Lower leg skin (tissue), 3 donors: ENCODE results near the gene TSSK6.
"Not testable (repeated sequence)": the region's sequence is repeated elsewhere in the genome, so short reads cannot be mapped to it uniquely, and the experiment has no call there.

Source experiments
- CTCF ChIP-seq, 3 donors: fragments of 450-650 bp; IDR thresholded peaks; one replicate each; pipeline ENCODE4 v1.5.1; 2016; ENCODE audit warnings: antibody characterized with exemption in 3 of 3, mild to moderate bottlenecking in 3 of 3, moderate library complexity in 2 of 3
- POLR2A ChIP-seq, 2 donors: fragments of 450-650 bp; IDR thresholded peaks; one replicate each; pipeline ENCODE4 v1.6.1; 2016 to 2017; ENCODE audit warnings: antibody characterized with exemption in 2 of 2, mild to moderate bottlenecking in 1 of 2, moderate library complexity in 1 of 2

DNA sequence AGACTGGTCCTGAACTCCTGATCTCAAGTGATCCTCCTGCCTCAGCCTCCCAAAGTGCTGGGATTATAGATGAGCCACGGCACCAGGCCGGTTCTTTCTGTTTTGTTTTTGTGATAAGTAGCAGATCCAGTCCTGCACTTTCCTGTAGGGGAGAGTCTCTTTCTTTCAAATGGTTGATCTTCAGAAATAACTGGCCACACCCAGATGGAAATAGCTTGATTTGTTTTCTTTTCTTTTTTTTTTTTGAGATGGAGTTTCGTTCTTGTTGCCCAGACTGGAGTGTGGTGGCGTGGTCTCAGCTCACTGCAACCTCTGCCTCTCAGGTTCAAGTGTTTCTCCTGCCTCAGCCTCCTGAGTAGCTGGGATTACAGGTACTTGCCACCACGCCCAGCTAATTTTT, 43.2 kb downstream of the TSSK6 start:
- TF ChIP-seq CTCF, POLR2A (IDR thresholded peaks at IDR 0.05): not testable (repeated sequence)
